Ovary (tissue), 1 donor: ENCODE data around the gene DMAC2L.

Experiments
- EP300 ChIP-seq: sonication (generic); formaldehyde crosslinking; IDR thresholded peaks from one replicate; pipeline ENCODE4 v1.6.1; 2017; ENCODE audit warnings: antibody characterized with exemption
- POLR2A ChIP-seq: fragments of 450-650 bp; IDR thresholded peaks from one replicate; pipeline ENCODE4 v1.6.1; 2017; ENCODE audit warnings: antibody characterized with exemption, mild to moderate bottlenecking, moderate library complexity

GRCh38 chr14:50331596-50331995, 19.5 kb downstream of the DMAC2L start:
- no peak for TF ChIP-seq POLR2A
- no peak for TF ChIP-seq EP300
